GM18861 (cell line): ENCODE measurements around the gene C2CD4C.
"Not testable (repeated sequence)": the region's sequence is repeated elsewhere in the genome, so short reads cannot be mapped to it uniquely, and the experiment has no call there.

Experiments
- ATAC-seq: cut with Tn5 transposase; IDR thresholded peaks from one replicate; pipeline ENCODE4 v1.9.1; 2021; ENCODE audit not compliant: unreplicated experiment

The C2CD4C gene

DNA sequence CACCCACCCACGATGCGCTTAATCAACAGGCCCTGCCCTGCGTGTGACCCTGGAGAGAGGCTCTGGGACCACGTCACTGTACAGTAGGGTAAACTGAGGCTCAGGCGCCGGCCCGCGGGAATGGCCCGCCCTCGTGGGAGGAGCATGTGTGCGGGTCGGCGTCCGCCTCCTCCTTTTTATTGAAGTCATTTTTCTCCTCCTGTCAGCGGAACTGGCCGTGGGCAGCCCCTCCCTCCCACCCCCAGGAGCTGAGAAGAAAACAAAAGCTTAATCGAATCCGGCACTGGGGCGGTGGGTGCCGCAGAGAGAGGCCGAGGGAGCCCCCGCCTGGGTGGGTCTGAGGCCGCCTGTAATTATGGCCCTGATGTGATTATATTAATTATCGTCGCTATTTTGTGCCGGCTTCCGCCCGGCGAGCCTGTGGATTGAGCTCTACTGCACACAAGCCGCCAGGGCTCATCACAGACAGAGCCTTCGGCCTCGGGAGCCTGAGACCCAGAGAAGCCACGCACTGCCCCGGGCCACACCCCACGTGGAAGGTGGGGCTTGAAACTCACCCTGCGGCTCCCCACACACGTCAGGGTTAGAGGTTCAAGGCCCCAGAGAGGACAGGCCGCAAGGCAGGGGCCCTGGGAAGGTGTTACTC is 7.0 kb downstream of the C2CD4C start:
- ATAC-seq: no peak

DNA sequence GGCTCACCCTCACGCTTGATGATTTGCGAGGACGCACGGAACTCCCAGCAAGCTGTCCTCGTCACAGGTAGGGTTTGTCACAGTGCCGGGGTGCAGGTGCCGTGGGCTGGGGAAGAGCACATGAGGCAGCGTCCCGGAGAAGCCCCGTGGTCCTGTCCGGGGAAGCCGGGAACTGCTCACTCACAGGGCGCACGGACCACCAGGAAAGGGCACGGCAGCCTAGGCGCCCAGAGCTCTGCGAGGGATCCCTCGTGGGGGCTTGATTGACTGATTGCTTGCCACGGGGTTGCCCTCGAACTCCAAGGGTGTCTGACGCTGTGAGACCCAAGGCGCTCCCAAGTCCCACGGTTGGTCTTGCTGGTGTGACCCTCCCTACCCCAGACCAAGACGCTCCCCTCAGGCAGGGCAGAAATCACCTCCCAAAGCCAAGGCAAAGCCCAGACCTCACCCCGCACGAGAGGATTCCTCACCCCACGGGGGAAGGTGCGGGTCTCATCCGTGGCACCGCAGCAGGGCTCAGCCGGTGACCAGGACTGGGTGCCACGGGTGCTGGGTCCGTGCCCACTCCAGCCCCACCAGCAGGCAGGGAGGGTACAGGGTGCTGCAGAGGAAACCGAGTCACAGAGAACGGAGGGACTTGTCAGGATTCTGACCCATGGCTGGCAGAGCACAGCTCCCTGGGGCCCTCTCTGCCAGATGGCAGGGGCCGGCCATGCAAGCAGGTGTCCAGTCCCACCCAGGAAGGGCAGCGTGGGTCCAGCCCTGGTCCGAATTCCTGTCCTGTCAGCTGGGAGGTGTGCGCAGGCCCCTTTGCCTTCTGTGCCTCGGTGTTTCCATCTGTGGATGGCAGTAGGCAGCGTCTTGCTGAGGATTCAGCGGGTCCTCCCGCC is 7.7 kb downstream of the C2CD4C start:
- no peak for ATAC-seq

DNA sequence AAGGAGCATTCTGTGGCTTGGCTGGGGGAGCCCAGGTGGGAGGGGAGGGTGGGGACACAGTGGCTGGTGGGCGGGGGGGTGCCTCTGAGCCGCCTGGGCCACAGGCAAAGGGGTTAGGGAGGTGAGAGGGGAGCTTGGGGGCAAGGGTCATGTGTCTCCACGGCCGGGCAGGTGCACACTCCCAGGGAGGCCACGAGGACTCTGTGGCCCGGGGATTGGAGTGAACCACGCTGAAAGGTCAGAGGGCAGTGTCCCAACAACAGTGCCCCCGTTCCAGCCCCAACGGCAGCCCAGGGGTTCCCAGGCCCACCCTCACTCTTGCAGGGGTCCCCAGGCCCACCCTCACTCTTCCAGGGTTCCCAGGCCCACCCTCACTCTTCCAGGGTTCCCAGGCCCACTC is 9.6 kb downstream of the C2CD4C start:
- no peak for ATAC-seq

DNA sequence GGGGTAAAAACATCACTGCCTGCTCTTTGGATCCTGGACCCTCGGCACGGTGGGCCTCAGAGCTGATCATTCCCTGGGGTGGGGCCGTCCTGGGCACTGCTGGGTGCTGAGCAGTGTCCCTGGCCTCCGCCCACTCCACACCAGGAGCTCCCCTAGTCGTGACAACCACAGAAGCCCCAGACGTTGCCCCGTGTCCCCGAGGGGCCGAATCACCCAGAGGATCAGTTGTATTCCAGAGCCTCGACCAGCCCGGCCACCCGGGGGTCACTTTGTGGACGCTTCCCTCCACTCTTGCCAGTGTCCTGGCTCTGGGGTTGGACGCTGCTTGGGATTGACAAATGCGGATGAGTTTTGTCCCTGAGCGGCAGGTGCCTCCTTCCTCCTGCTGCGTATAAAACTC is 10.2 kb downstream of the C2CD4C start:
- ATAC-seq: no peak

DNA sequence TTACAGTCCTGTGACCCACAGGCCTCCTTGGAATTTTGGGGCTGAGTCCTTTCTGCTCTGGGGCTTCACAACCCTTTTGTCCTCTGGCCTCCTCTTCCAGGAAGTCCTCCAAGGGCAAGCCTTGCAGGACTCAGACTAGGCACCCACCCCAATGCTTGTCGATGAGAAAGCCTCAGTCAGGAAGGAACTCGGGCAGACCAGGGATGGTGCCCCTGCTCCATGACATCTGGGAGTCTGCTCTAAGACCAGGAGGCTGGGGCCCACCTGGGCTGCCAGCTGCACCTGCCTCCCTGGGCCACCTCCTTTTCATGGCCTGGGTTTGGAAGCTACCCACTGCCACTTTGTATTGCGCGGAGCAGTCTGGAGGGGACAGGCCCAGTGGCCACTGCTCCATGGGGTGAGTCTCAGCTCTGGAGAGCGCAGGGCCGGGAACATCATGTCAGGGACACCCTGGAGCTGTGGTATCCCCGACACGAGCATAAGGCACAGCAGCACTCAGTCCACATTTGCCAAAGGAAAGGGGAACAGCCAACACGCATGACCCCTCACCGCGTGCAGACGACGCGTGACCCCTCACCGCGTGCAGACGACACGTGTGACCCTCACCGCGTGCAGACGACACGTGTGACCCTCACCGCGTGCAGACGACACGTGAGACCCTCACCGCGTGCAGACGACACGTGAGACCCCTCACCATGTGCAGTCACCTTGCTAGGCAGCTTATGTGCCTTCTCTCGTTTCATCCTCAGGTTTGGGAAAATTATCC is 10.8 kb downstream of the C2CD4C start:
- no peak for ATAC-seq

DNA sequence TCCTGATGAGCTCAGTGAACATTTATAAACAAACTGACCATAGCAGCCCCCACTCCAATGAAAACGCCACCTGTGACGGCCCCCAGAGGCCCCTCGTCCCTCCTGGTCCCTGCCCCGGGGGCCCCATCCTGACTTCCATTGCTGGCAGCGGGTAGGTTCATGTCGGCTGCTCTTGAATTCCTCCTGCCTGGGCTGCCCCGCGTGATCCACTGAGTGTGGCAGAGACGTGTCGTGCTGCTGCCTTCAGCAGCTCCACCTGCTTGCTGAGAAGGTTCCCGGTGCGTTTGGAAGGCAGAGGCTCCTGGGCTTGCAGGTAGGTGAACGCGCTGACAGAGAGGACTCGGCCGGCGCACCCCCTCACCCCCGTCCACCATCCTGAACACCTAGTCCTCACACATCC is 11.6 kb downstream of the C2CD4C start:
- ATAC-seq: no peak

DNA sequence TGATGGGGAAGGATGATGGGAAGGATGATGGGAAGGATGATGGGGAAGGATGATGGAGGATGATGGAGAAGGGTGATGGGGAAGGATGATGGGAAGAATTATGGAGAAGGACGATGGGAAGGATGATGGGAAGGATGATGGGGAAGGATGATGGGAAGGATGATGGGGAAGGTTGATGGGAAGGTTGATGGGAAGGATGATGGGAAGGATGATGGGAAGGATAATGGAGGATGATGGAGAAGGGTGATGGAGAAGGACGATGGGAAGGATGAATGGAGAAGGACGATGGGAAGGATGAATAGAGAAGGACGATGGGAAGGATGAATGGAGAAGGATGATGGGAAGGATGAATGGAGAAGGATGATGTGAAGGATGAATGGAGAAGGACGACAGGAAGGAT is 13.5 kb downstream of the C2CD4C start:
- ATAC-seq: no peak

DNA sequence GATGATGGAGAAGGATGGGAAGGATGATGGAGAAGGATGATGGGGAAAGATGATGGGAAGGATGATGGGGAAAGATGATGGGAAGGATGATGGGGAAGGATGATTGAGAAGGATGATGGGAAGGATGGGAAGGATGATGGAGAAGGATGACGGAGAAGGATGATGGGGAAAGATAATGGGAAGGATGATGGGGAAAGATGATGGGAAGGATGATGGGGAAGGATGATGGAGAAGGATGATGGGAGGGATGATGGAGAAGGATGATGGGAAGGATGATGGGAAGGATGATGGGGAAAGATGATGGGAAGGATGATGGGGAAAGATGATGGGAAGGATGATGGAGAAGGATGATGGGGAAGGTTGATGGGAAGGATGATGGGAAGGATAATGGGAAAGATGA is 14.1 kb downstream of the C2CD4C start:
- not testable (repeated sequence) for ATAC-seq

DNA sequence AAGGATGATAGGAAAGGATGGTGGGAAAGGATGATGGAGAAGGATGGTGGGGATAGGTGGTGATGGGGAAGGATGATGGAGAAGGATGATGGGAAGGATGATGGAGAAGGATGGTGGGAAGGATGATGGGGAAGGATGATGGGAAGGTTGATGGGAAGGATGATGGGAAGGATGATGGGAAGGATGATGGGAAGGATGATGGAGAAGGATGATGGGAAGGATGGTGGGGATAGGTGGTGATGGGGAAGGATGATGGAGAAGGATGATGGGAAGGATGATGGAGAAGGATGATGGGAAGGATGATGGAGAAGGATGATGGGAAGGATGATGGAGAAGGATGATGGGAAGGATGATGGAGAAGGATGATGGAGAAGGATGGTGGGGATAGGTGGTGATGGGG is 15.4 kb downstream of the C2CD4C start:
- not testable (repeated sequence) for ATAC-seq

DNA sequence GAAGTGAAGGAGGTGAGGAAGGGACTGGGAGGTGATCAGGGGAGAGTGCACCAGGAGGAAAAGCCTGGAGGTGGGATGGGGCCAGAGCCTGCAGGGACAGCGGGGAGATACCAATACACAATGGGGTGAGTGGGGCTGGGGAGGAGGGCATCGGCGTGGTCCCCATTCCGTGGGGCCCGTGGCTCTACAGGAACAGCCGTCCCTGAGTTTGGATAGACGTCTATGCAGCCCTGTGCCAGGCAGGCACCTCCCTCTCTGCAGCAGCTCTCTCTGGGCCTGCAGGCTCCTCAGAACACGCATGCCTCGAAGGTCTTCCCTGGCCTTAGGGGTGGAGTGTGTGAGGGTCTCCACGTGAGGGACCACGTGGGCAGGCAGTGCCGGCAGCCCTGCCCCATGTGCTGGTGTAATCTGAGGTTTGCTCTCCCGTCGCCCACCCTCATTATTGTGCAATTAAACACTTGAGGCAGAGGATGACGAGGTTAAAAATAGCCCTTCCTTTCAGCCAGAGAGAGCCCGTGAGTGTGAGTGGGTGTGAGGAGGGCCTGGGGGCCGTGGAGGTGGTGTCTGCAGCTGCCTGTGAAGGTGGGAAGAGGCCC is 16.5 kb downstream of the C2CD4C start:
- no peak for ATAC-seq

DNA sequence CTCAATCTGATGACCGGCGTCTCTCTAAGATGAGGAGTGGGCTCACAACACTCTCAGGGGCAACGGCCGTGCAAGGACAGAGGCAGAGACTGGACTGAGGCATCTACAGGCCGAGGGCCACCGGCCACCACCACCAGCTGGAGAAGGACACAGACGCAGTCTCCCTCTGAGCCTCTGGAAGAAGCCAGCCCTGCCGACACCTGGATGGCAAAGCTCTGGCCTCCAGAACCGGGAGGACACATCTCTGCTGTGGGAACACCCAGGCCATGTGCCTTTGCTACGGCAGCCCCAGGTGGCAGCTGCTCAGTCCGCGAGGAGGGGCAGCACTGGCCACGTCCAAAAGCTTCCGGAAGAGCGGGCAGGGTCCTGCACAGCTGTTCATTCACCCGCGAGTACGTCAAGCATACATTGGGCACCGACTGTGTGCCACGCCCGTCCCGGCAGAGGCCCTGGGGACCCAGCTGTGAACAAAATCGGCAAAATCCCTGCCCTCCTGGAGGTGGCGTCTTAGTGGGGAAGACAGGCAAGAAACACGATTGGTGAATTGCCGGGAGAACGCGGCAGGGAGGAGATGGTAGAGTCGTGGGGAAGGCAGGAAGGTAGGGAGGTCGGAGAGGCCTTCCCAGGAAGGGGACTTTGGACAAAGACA is 17.1 kb downstream of the C2CD4C start:
- ATAC-seq: no peak

DNA sequence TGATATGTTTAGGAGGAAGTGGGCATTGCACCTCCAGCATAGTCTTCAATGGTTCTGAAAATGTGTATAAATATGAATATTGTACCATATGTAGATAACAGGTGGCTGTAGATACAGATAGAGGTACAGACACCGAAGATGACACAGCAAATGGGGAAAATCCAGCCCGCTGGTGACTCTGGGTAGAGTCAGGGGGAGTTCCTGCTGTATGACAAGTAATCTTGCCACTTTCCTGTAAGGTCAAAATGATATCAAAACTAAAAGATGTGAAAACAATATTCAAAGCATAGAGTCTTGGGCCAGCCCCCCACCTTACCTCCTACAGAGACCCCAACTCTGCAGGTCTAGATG is 17.8 kb downstream of the C2CD4C start:
- no peak for ATAC-seq

DNA sequence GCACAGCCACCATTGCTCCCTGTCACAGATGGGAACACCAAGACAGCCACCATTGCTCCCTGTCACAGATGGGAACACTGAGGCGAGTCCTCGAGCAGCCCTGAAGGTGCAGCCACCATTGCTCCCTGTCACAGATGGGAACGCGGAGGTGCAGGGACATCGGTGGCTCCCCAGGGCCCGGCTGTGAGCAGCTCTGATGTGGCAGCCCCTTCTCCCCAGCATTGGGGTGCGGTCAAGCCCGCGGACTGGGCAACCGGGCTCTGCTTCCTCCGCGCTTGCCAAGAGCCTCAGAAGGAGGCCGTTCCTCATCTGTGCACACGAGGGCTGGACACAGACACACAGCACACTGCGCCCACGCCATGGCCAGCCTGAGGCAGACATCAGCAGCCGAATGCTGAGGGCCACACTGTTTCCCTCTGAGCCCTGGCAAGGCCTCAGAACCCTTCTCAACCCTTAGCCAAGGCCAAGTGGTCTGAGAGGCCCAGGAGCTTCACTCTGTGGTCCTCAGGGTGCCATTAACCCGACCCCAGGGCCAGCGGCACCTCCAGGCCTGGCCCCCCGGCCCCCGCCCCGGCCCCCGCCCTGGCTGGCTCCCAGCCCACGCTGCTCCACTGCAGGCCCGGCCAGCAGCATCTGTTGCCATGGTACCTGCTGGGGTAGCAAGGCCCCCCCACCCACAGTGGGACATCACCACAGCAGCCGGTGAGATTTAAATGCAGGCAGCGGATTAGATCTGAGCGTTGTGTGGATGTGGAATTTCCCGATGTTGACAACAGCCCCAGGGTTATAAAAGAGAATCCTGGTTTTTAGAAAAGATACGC is 18.4 kb downstream of the C2CD4C start:
- no peak for ATAC-seq

DNA sequence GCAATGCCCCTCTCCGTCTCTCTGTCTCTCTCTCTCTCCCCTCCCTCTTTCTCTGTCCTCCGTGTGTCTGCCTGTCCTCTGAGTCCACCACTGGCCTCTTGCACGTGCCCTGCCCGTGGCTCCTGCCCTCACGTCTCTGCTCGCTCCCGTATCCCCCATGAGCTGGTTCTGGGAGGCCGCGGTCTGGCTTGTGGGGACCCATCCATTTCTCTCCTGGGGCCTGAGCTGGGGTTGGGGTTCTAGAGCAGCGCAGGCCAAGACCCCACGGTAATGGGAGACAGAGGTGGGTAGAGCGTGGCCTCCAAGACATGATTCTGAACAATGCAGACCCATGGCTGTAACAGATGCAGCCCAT is 19.0 kb downstream of the C2CD4C start:
- no peak for ATAC-seq

DNA sequence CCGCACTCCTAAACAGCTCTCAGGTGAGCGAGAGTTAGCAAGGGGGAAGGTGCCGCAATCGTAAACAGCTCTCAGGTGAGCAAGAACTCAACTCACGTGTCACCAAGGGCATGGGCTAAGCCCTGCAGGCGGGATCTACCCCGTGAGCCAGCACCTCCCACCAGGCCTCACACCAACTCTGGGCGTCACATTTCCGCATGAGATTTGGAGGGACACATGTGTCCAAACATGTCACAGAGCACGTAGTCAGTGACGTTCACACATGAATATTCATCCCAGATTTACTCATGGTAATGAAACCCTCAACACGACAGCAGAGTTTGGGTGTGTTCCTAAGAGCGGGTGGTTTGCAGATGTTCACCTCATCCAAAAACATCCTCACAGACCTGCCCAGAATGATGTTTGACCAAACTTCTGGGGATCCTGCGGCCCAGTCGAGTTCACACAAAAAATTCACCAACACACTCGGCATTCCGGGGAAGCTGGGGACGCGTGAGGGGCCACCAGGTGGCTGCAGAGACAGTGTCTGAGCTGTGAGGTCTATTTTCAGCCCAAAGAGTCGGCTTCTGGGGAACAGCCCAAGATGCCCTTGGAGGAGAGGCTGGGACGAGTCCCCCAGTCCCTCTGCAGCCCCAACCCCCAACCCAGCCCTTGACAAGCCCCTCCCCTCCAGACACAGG is 19.6 kb downstream of the C2CD4C start:
- no peak for ATAC-seq

DNA sequence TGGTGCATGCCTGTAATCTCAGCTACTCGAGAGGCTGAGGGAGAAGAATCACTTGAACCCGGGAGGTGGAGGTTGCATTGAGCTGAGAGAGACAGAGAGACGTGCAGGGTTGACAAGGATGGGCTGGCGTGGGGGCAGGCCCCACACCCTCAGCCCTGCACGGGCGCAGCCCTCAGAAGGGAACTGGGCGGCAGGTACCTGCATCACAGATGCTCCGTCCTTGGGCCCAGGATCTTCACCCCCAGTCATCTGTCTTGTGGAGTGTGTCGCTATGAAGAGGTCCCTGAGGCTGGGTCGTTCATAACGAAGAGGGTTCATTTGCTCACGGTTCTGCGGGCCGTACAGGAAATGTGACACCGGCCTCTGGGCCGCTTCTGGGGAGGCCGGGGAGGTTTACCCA is 20.3 kb downstream of the C2CD4C start:
- no peak for ATAC-seq

DNA sequence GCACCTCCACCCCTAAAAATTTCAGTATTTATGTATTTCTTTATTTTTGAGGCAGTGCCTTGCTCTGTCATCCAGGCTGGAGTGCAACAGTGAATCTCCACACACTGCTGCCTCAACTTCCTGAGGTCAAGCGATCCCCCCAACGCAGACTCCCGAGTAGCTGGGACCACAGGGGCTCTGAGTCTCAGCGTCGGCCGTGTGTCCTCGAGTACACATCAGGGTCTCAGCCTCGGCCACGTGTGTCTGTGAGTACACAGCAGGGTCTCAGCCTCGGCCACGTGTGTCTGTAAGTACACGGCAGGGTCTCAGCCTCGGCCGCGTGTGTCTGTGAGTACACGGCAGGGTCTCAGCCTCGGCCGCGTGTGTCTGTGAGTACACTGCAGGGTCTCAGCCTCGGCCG is 21.2 kb downstream of the C2CD4C start:
- ATAC-seq: no peak

DNA sequence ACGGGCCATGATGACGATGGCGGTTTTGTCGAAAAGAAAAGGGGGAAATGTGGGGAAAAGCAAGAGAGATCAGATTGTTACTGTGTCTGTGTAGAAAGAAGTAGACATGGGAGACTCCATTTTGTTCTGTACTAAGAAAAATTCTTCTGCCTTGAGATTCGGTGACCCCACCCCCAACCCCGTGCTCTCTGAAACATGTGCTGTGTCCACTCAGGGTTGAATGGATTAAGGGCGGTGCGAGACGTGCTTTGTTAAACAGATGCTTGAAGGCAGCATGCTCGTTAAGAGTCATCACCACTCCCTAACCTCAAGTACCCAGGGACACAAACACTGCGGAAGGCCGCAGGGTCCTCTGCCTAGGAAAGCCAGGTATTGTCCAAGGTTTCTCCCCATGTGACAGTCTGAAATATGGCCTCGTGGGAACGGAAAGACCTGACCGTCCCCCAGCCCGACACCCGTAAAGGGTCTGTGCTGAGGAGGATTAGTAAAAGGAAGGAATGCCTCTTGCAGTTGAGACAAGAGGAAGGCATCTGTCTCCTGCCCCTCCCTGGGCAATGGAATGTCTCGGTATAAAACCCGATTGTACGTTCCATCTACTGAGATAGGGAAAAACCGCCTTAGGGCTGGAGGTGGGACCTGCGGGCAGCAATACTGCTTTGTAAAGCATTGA is 22.2 kb downstream of the C2CD4C start:
- not testable (repeated sequence) for ATAC-seq

DNA sequence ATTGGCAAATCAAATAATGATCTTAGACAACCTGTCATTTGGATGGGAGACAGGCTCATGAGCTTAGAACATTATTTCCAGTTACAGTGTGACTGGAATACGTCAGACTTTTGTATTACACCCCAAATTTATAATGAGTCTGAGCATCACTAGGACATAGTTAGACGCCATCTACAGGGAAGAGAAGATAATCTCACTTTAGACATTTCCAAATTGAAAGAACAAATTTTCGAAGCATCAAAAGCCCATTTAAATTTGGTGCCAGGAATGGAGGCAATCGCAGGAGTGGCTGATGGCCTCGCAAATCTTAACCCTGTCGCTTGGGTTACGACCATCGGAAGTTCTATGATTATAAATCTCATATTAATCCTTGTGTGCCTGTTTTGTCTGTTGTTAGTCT is 22.8 kb downstream of the C2CD4C start:
- ATAC-seq: not testable (repeated sequence)
